CD4-positive, alpha-beta T cell treated with Interleukin-6 at 100 ng/mL for 8 hours (primary cell): ENCODE data around the gene ABCC8.
A peak's percentile ranks its signal among the peaks of the same experiment; 100 is the strongest.

Experiments
- DNase-seq: peaks from one replicate; pipeline ENCODE4 v3.0.0-alpha.2; 2020; ENCODE audit warnings: mixed read lengths, low spot score

The ABCC8 gene

GRCh38 chr11:17403980-17404759 lies 72.5 kb downstream of the ABCC8 start:
- DNase-seq = no peak

DNA sequence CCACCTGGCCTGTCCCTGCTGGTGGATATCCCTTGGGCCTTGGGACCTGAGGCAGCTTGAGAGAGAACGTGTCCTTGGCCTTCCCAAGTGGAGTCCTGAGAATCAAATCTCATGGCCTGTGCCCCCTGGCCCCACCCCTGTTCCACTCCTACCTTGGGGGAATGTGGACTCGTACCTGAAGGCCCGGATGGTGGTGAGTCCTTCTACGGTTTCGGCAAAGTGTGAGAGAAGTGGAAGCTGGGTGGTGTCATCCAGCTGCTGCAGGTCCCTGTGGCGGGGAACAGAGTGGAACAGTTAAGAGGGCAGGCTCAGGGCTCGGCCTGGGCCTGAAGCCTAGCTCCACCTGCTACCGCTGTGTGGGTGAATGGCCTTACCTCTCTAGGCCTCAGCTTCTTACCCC lies 74.2 kb downstream of the ABCC8 start:
- DNase-seq = no peak

- no peak for DNase-seq
These were observed 74.8 kb downstream of the ABCC8 start for GRCh38 chr11:17401841-17402240.

- DNase-seq = no peak
These were observed 75.3 kb downstream of the ABCC8 start for GRCh38 chr11:17401316-17401715.

GRCh38 chr11:17400048-17400775 lies 76.4 kb downstream of the ABCC8 start:
- DNase-seq = no peak

- no peak for DNase-seq
These were observed 77.4 kb downstream of the ABCC8 start for GRCh38 chr11:17399236-17399635.

- no peak for DNase-seq
These were observed 79.2 kb downstream of the ABCC8 start for GRCh38 chr11:17397311-17398002.

GRCh38 chr11:17396598-17397310 lies 79.9 kb downstream of the ABCC8 start:
- no peak for DNase-seq

GRCh38 chr11:17395978-17396377 lies 80.7 kb downstream of the ABCC8 start:
- no peak for DNase-seq

DNA sequence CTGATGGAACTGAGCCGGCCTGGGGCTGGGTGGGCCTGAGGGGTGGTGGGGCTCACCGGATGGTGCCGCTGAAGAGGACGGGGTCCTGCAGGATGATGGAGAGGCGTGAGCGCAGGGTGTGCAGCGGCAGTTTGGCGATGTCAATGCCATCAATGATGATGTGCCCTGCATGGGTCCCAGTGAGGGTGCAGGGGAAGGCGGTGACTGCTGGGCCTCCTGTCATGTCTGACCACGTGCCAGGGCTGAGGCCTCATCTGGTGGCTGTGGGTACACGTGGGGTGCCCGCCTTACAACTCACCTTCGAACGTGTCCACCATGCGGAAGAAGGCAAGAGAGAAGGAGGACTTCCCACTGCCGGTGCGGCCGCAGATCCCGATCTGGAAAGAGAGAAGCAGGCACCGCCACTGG lies 81.1 kb downstream of the ABCC8 start:
- DNase-seq = no peak

- no peak for DNase-seq
These were observed 81.8 kb downstream of the ABCC8 start for GRCh38 chr11:17394743-17395390.

DNA sequence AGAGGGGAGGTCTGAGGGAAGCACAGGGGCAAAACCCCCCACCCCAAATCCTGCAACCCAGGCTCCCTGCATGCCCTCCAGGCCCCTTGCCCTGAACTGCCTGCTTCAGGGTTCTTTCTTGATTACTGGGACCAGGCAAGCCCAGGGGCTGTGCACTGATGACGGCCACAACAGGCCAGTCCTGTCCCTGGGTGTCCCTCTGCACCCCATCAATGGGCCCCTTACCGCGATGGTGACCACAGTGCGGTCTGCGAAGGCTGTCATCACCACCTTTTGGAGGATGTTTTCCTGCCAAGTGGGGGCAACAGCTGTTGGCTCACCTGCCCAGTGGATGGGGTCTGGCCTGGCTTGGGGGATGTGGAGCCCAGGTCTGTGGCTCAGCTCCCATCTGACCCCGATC lies 83.2 kb downstream of the ABCC8 start:
- no peak for DNase-seq

DNA sequence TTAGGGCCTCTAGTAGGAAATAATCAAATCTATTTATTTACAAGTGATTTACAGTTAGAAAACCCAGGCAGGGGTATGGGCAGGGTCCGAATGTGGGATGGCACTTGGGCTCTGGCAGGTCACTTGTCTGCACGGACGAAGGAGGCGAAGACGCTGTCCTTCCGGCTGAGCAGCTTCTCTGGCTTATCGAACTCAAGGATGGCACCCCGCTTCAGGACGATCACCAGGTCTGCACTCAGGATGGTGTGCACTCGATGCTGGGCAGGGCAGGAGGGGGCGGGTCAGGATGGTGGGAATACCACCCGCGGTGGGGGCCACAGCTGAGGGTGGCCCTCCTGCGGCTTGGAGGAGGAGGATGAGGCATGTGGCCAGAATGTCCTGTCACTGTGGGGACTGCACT lies 83.8 kb downstream of the ABCC8 start:
- no peak for DNase-seq

DNA sequence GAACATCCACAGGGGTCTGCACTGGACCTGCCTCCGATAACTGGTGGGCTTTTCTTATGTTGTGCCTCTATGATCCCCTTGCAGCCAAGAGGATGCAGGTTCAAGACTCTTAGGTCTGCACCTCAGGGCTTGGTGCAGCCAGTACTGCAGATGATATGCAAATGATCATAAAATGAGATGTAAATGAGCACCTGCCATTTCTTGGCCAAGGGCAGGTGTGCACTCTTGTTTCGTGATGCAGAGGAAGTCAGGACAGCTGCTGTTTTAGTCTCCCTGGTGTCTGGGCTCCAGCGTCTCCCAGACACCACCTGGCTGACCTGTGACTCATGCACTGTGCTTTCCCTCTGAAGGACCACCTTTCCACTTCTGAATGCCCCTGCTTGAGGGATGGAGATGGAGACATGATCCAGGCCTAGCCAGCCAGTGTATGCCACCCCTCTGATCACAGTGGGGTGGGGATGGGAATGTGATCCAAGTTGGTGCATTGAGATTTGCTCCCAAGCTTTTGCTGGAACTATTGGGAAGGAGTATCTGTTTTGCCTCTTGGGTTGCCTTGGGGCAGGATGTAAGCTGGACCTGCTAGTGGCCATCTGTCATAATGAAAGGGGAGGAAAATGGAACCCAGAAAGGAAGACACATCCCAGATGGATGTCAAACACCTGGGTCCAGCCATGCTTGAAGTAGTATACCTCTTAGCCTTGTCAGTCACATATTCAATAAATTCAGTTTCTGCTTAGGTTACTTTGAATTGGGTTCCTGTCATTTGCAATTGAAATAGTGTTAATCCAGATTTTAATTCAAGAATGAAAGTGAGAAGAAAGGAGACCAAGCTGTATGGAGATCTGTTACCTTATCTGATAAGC lies 84.9 kb downstream of the ABCC8 start:
- DNase-seq = no peak

GRCh38 chr11:17389957-17390649 lies 86.5 kb downstream of the ABCC8 start:
- no peak for DNase-seq

- peak; percentile 76 for DNase-seq
These were observed 87.3 kb downstream of the ABCC8 start for GRCh38 chr11:17389211-17389956.

GRCh38 chr11:17388609-17389210 lies 87.9 kb downstream of the ABCC8 start, which contains the start of gene KCNJ11:
KCNJ11 (minus strand) TSS chr11:17388659; CDS start chr11:17388091, 568 bp downstream.
- no peak for DNase-seq

GRCh38 chr11:17387811-17388210 lies 88.8 kb downstream of the ABCC8 start:
- no peak for DNase-seq

DNA sequence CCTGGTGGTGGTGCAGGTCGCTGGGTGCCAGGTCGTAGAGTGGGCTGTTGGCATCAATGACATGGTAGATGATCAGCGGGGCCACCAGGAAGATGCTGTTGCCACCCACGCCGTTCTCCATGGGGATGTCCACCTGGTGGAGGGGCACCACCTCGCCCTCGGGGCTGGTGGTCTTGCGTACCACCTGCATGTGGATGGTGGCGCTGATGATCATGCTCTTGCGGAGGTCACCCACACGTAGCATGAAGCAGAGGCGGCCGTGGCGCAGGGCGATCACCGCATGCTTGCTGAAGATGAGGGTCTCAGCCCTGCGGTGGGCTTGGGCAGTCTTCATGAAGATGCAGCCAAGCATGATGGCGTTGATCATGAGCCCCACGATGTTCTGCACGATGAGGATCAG lies 89.4 kb downstream of the ABCC8 start:
- DNase-seq = no peak
